Stimulated activated CD8-positive, alpha-beta memory T cell treated with anti-CD3 and anti-CD28 coated beads, Interleukin-7, amount 100 ng/mL, for 1 hour (primary cell): ENCODE measurements around the gene FTSJ3.

ENCODE experiments used
- DNase-seq, 2 donors: peaks; one replicate each; pipeline ENCODE4 v3.0.0-alpha.2; 2020; ENCODE audit warnings: low read depth in 2 of 2

FTSJ3 gene

DNA sequence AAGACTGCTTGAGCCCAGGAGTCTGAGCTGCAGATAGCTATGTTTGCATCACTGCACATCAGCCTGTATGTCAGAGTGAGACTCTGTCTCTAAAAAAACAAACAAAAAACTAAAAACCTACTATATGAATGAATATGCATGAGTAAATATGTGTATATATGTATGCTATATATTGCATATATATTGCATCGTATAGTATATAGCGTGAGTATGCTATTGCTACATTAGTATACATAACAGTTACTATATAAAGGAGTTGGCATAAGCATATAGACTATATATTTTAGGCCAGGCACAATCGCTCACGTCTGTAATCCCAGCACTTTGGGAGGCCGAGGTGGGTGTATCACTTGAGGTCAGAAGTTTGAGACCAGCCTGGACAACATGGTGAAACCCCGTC is 37.4 kb downstream of the FTSJ3 start:
- no peak for DNase-seq

DNA sequence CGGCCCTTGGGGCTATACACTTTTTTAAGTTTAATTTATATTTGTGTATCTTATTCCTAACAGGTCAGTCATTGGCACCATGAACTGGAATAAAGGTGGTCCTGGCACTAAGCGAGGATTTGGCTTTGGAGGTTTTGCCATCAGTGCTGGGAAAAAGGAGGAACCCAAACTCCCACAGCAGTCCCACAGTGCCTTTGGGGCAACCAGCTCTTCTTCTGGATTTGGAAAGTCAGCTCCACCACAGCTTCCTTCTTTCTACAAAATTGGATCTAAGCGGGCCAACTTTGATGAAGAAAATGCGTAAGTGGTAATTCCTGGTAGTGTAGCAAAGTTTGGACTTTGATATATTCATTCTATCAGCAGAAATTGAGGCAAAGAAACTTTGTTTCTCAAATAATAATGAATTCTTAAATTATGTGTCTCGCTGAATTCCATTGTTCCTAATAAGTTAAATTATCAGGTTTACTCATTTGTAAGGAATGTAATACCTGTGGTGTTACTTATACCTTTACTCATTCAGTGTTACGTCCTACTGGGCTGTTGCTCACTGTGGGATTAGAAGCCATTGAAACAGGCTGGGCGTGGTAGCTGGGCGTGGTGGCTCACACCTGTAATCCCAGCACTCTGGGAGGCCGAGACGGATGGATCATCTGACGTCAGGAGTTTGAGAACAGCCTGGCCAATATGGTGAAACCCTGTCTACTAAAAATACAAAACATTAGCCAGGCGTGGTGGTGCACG is 40.3 kb downstream of the FTSJ3 start:
- no peak for DNase-seq

DNA sequence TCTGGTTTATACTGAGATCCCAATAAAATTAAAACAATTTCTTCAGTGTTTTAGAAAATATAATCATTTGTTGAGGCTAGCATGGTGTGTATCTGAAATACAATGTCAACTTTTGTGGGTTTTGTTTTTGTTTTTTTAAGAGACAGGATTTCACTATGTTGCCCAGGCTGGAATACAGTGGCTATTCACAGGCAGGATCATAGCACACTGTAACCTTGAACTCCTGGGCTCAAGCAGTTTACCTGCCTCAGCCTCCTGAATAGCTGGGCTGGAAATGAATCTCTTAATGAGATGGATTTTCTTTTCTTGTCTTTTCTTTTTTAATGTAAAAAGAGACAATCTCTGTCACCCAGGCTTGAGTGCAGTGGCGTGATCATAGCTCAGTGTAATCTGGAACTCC is 41.3 kb downstream of the FTSJ3 start:
- no peak for DNase-seq

DNA sequence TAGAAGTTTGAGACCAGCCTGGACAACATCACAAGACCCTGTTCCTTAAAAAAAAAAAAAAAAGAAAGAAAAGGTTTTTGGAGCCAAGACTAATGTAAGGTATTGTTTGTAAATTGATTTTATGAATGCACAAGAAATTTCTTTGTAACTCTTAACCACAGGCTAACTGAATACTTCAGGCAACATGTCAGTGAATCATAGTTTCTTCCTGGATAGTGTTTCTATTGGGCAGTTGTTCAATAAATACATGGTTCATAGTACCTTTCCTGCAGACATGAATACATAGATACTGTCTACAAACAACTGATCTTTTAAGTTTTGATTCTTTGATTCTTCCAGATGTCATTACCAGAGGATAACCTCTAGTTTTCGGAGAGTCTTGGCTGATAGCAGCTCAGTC is 41.9 kb downstream of the FTSJ3 start:
- DNase-seq: no peak

DNA sequence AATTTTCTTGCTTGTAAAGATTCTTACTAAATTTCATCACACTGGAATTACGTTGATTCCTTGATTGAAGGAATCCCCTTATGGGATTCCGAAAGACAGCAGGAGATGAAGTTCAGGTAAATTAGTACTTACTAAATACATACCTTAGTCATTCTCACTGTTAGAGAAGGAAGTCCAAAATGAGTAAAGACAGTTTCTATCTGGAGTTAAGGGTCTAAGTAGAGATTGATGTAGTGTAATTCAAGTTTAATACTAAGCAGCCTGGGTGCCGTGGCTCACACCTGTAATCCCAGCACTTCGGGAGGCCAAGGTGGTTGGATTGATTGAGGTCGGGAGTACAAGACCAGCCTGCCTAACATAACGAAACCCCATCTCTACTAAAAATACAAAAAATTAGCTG is 43.9 kb downstream of the FTSJ3 start:
- no peak for DNase-seq

DNA sequence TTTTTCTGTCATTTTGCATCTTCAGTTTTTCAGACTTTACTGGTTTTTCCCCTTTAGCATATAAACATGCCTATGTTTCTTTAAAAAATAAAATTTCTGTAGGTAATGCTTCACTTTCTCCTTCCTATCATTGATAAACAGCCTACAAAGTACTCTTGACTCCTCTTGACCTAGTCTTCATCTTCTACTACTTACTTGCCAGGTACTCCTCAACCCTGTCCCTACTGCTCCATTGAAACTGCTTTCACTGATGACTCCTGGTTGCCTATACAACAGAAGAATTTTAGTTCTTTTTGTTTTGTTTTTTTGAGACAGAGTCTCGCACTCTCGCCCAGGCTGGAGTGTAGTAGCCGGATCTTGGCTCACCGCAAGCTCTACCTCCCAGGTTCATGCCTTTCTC is 46.5 kb downstream of the FTSJ3 start:
- DNase-seq: no peak

DNA sequence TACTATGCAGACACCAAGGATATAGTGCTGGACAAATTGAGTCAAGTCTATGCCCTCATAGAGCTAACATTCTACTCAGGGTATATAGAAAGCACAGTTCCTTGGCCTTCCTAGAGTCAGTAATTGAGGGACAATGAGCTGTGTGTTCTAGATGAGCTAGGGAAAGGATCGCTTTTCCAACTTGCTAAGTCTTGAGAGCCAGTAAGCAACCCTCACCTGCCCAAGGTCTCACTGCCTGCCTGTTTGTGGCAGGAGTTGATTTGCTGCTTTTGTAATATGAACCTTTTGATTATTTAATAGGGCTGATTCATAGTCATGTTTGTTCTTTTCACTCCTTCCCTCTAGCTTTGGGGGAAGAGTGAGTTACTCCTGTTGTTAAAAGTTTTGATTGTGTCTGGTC is 47.0 kb downstream of the FTSJ3 start:
- no peak for DNase-seq

DNA sequence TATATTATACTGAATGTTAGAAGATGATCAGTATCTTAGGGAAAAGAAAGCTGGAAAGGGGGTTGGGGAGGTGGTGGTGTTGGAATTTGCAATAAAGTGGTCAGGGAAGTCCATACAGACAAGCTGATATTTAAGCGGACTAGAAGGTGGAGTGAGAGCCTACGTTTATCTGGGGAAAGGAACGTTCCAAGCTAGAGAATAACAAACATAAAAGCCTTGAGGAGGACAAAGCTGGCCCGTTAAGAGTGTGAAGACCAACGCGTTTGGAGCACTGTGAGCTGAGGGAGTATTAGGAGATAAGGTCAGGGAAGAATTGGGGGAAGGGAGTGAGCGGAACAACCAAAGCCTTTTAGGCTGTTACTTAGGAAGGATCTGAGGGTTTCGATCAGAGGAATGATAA is 52.0 kb downstream of the FTSJ3 start:
- no peak for DNase-seq

DNA sequence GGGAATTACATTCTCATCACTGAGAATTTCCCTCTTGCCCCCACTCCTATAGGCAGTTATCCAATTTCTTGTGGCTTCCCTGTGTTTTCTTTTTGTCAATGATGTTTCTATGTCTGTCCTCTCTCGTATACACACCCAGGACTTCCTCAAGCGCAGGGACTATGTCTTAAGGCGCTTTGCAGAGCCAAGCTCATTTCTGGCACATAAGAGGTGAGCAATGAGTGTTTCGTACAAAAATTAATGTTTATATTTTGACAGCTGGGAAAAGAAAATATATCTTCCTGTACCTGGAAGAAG is 52.5 kb downstream of the FTSJ3 start:
- no peak for DNase-seq

DNA sequence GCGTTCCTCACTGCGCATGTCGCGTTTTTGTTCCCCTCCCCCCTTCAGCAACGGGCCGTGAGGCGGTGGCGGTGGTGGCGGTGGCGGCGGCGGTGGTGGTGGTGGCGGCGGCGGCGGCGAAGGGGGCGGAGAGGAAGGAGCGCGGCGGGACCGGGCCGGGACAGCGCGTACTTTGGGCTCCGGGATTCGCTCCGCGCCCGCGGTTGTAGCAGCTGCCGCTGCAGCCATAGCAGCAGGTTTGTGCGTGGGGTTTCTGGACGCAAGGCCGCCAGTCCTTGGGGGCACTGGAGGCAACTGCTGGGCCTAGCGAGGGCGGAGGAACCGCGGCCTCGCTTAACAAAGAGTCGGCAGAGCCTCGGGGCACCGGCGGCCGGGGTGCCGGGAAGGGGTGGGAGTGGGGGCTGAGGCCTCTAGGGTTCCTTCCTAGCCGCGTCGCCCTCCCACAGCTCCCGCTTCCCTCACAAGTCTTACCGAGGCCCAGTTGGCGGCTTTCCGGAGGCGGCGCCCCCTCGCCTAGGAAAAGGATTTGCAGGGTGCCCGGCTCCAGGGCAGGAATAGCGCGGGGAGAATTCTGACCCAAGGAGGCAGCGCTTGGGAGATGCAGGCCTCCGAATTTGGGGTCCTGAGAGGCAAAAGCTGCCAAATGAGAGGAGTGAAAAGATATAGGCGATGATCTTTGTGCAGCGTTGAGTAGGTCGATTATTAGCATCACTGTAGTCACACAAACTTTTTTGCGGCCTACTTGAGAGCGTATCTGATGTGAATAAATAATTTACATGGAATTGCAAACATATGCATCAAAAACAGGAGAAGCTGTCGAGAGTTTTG is 53.1 kb downstream of the FTSJ3 start, which contains the start of gene DDX42:
TSS of gene DDX42 (plus strand) at position 30 of the 828 bp plus-strand sequence. CDS start 12,880 bp downstream, outside the sequence.
- DNase-seq: peak; percentile 80 to 81

DNA sequence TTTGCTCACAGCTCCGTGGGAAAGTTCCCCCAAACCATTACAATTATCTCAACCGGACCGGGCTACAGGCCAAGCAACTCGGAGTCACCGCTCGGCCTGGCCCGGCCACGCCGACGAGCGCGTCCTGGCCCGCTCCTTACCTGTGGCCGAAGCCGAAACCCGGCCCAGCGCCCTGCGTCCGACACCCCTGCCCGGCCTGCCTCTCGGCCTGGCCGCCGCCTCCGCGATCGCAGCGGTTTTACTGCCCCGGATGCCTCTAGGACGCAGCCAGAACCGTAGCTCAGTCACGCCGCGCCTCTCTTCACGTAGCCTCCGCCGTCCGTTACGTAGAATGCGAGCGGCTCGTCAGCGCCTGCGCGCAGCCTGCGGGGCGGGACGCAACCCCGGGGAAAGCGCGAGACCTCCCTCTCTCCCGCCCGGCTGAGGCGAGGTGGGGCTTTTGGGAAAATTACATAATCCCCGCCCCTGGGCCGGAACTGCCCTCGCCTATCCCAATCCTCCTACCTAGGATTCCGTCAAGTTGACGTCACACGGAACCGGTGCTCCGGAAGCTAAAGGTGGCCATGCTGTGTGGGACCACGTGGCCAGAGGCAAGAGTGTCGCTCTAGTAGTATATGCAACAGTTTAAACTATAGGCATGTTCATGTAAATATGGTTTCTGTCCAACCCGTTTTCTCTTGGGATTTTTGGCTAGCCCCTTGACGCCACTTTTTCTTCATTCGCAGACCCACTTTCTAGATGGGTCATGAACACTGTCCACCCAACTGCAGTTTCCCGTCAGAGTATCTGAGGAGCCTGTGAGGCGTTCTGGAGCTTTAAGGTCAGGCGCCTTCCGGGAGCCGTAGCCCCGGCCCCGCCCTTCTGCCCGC is 54.0 kb downstream of the FTSJ3 start, which contains the start of gene CCDC47:
TSS of gene CCDC47 (minus strand) at position 326 of the 869 bp plus-strand sequence. CDS start 7,422 bp downstream, outside the sequence.
- peak; percentile 92 to 93 for DNase-seq

DNA sequence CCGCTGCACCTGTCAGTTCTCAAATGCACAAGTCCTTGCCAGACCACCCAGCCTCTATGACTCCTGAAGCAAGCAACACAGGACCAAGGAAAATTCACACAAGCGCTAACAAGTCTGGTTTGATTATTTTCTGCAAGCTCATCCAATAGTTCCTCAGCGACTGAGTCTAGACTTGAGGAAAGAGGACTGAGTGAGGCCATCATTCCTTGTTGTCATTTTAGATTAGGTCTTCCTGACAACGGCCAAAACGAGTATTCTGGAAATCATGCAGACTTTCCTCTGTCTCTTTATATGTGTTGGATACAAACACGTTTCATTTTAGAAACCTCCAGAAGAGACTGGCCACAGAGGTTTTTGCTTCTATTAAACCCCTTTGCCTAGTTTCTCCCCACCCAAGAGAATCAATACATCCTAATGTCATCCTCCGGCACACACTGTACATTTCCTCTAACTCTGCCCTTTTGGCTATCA is 54.6 kb downstream of the FTSJ3 start:
- no peak for DNase-seq
